GM12878 (cell line): ENCODE measurements around the gene DYNC1I2. TPM values are rescaled to one million over a fixed set of nuclear protein-coding genes. Genes with fewer than 3 reads are reported as not detected.
A peak's percentile ranks its signal among the peaks of the same experiment; 100 is the strongest.

Experiments used
- ATAC-seq: fragments of 200-7000 bp; cut with Tn5 transposase; 3 replicates; pipeline ENCODE4 v1.9.1; 2020; ENCODE audit warnings: mild to moderate bottlenecking, moderate library complexity
- BruUV-seq: library from RNA; stranded (reverse); fragments of 400-500 nt; replicated peaks from 2 replicates; lab custom pipeline; 2021; lab: Mats Ljungman, UMichigan
- CTCF ChIA-PET: fragments of 300-600 bp; sonication (Branson Sonifier 250); formaldehyde crosslinking; extraction: SDS; loops from one replicate; lab custom pipeline; 2021; ENCODE audit warnings: inconsistent platforms; lab: Yijun Ruan, JAX
- POLR2A ChIA-PET: fragments of 350-600 bp; formaldehyde crosslinking; extraction: SDS; loops from one replicate; lab custom pipeline; 2021; ENCODE audit warnings: inconsistent platforms; lab: Charles Lee
- RAD21 ChIA-PET: fragments of 300-600 bp; sonication (Branson Sonifier 250); formaldehyde crosslinking; loops from one replicate; lab custom pipeline; 2023; ENCODE audit warnings: antibody characterized with exemption; ENCODE audit not compliant: unreplicated experiment; lab: Charles Lee
- SMC1A ChIA-PET: fragments of 300-600 bp; sonication (Branson Sonifier 250); formaldehyde crosslinking; loops from one replicate; lab custom pipeline; 2023; ENCODE audit not compliant: unreplicated experiment, uncharacterized antibody; lab: Charles Lee
- DNase-seq: peaks from one replicate; pipeline ENCODE4 v3.0.0-alpha.2; 2011; ENCODE audit warnings: low read depth, low spot score
- FAIRE-seq: peaks from 3 replicates; lab custom pipeline; 2011; peaks lifted over from hg19 to GRCh38; lab: Jason Lieb, UNC
- H2AFZ ChIP-seq: 2 replicates; pipeline ENCODE4 v1.6.0; 2011; ENCODE audit warnings: low read depth, low read length, control low read depth; ENCODE audit not compliant: control insufficient read depth
- H3K27ac ChIP-seq: 2 replicates; pipeline ENCODE4 v1.5.1; 2011; ENCODE audit warnings: control low read depth; ENCODE audit not compliant: control insufficient read depth, insufficient read depth
- H3K27me3 ChIP-seq, 2 experiments: replicated peaks in 1 of 2; 2 replicates each; pipeline versions ENCODE4 v1.6.0 to v1.6.1; 2011; ENCODE audit warnings: low read length in 1 of 2; ENCODE audit not compliant: control insufficient read depth in 2 of 2, insufficient read depth in 2 of 2
- H3K36me3 ChIP-seq, 2 experiments: 2 replicates each; pipeline ENCODE4 v1.5.1; 2011; ENCODE audit warnings: low read length in 1 of 2; ENCODE audit not compliant: control insufficient read depth in 2 of 2, insufficient read depth in 2 of 2
- H3K4me1 ChIP-seq: 2 replicates; pipeline ENCODE4 v1.6.1; 2011; ENCODE audit warnings: mild to moderate bottlenecking, low read length, moderate library complexity, mixed read lengths; ENCODE audit not compliant: control insufficient read depth, insufficient read depth
- H3K4me2 ChIP-seq: 2 replicates; pipeline ENCODE4 v1.6.0; 2011; ENCODE audit warnings: control low read depth; ENCODE audit not compliant: control insufficient read depth, insufficient read depth
- H3K4me3 ChIP-seq: fragments of 200-600 bp; sonication (generic); 2 replicates; pipeline ENCODE4 v1.5.1; 2016
- H3K79me2 ChIP-seq: 2 replicates; pipeline ENCODE4 v1.6.0; 2011; ENCODE audit warnings: low read length; ENCODE audit not compliant: control insufficient read depth, insufficient read depth
- H3K9ac ChIP-seq: 2 replicates; pipeline ENCODE4 v1.8.0; 2011; ENCODE audit warnings: low read length, control low read depth, mixed read lengths; ENCODE audit not compliant: control insufficient read depth, insufficient read depth
- H3K9me3 ChIP-seq: replicated peaks from 3 replicates; pipeline ENCODE4 v1.5.1; 2011; ENCODE audit warnings: mild to moderate bottlenecking, low read length; ENCODE audit not compliant: control insufficient read depth, insufficient read depth
- H4K20me1 ChIP-seq: 2 replicates; pipeline ENCODE4 v1.6.0; 2011; ENCODE audit not compliant: control insufficient read depth, insufficient read depth
- BHLHE40 ChIP-seq, 2 experiments: fragments of 450-650 bp in 1 of 2; IDR thresholded peaks; 2 replicates each; pipeline ENCODE4 v1.6.1; 2011 to 2017; ENCODE audit warnings: low read depth in 2 of 2, borderline replicate concordance in 1 of 2, improper control_type of control experiment in 1 of 2, low read length in 1 of 2, mild to moderate bottlenecking in 1 of 2
- CHD4 ChIP-seq: fragments of 200-600 bp; sonication (generic); IDR thresholded peaks from 2 replicates; pipeline ENCODE4 v1.6.1; 2016; ENCODE audit warnings: mild to moderate bottlenecking
- IRF4 ChIP-seq: IDR thresholded peaks from 2 replicates; pipeline ENCODE4 v1.6.1; 2011; ENCODE audit warnings: low read depth, low read length
- LARP7 ChIP-seq: fragments of 450-650 bp; IDR thresholded peaks from 2 replicates; pipeline ENCODE4 v1.6.1; 2017; ENCODE audit warnings: mild to moderate bottlenecking
- MEF2A ChIP-seq: IDR thresholded peaks from 2 replicates; pipeline ENCODE4 v1.6.1; 2011; ENCODE audit warnings: low read depth, mild to moderate bottlenecking, low read length, moderate library complexity; ENCODE audit not compliant: insufficient read depth
- NFYA ChIP-seq: IDR thresholded peaks from 2 replicates; pipeline ENCODE4 v1.6.1; 2011; ENCODE audit warnings: low read depth, mild to moderate bottlenecking, low read length, improper control_type of control experiment, borderline replicate concordance
- NFYB ChIP-seq: IDR thresholded peaks from 2 replicates; pipeline ENCODE4 v1.6.1; 2011; ENCODE audit warnings: low read depth, mild to moderate bottlenecking, low read length, improper control_type of control experiment, moderate library complexity; ENCODE audit not compliant: insufficient read depth
- SMC3 ChIP-seq: IDR thresholded peaks from 2 replicates; pipeline ENCODE4 v1.6.1; 2011; ENCODE audit warnings: low read length, improper control_type of control experiment, borderline replicate concordance
- ZNF24 ChIP-seq: fragments of 450-650 bp; IDR thresholded peaks from 2 replicates; pipeline ENCODE4 v1.6.1; 2017; ENCODE audit warnings: antibody characterized with exemption, mild to moderate bottlenecking
- WGBS: methylation state at CpG from one replicate; pipeline ENCODE4 v1.1.6; 2016; ENCODE audit warnings: low lambda C conversion rate; ENCODE audit not compliant: insufficient replicate concordance, insufficient coverage; ENCODE audit errors: missing lambda C conversion rate; 5-methylcytosine and 5-hydroxymethylcytosine counted together
- in situ Hi-C: fragments of 300-500 bp; cut with MboI; formaldehyde crosslinking; loops from 9 replicates; pipeline ENCODE4 v1.14.3; 2018; ENCODE audit warnings: mixed read lengths
- intact Hi-C: fragments of 100-400 bp; cut with micrococcal nuclease; formaldehyde crosslinking; loops from one replicate; pipeline ENCODE4 v1.14.2; 2022; ENCODE audit not compliant: unreplicated experiment
- polyA plus RNA-seq, 11 experiments: library from polyadenylated mRNA; depleted of rRNA in 4 of 11; unstranded in 6 of 11; stranded (reverse) in 5 of 11; fragments of >200 nt; fragmentation: Nextera tagmentation in 4 of 11; fragmentation: Illumina TruSeq in 1 of 11; extraction: Ambion mirVana in 4 of 11; extraction: Trizol in 1 of 11; gene quantifications; 1 replicate in 1 of 11; 2 replicates in 10 of 11; pipeline versions ENCODE4 v1.2.1 to v1.2.3, GENCODE V29; 2011 to 2016; ENCODE audit warnings: inconsistent platforms in 2 of 11, missing spikeins in 2 of 11, low read depth in 1 of 11
- total RNA-seq, 4 experiments: library from RNA; depleted of rRNA in 3 of 4; stranded (reverse); fragments of >200 nt in 3 of 4; fragmentation: Illumina TruSeq in 1 of 4; extraction: Trizol in 1 of 4; gene quantifications; 2 replicates each; pipeline versions ENCODE4 v1.2.1 to v1.2.3, GENCODE V29; 2013 to 2021
- TF ChIP-seq, protein P1 (sequence below): fragments of 450-650 bp; formaldehyde crosslinking; IDR thresholded peaks from 2 replicates; pipeline ENCODE4 v1.4.0; 2022; ENCODE audit warnings: mild to moderate bottlenecking, moderate library complexity
- TF ChIP-seq, protein P2 (sequence below): fragments of 150-350 bp; IDR thresholded peaks from 2 replicates; pipeline ENCODE4 v1.6.1; 2016; ENCODE audit warnings: low read depth, low read length

Gene DYNC1I2
- total and polyA plus RNA-seq, 10 of the 15 experiments (the other 5 are each of a cell fraction or from before 2014, with no cell fraction given) = 39.9 to 113 (median 53.5) TPM

DNA sequence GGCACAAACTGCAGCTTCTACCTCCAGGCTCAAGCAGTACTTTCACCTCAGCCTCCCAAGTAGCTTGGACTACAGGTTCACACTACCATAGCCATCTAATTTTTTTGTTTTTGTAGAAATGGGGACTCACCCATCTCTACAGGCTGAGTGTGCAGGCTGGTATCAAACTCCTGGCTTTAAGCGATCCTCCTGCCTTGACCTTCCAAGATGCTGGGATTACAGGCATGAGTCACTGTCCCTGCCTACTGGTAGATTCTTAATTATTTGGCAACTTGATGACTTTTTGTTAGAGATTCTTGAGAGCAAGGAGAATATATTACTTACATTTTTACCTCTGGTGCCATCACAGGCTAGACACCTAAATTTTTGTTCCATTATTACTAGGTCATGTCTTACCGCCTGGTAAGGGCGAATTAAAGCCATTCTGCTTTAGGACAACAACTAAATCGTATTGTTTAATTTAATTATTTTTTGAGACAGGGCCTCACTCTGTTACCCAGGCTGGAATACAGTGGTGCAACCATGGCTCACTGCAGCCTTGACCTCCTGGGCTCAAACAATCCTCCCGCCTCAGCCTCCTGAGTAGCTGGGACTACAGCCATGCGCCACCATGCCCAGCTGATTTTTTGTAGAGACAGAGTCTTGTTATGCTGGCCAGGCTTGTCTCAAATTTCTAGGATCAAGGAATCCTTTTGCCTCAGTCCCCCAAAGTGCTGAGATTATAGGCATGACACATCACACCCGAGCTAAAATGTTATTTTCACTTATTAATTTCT lies 15.7 kb downstream of the DYNC1I2 start (continued):
- TF ChIP-seq, protein P1, sequence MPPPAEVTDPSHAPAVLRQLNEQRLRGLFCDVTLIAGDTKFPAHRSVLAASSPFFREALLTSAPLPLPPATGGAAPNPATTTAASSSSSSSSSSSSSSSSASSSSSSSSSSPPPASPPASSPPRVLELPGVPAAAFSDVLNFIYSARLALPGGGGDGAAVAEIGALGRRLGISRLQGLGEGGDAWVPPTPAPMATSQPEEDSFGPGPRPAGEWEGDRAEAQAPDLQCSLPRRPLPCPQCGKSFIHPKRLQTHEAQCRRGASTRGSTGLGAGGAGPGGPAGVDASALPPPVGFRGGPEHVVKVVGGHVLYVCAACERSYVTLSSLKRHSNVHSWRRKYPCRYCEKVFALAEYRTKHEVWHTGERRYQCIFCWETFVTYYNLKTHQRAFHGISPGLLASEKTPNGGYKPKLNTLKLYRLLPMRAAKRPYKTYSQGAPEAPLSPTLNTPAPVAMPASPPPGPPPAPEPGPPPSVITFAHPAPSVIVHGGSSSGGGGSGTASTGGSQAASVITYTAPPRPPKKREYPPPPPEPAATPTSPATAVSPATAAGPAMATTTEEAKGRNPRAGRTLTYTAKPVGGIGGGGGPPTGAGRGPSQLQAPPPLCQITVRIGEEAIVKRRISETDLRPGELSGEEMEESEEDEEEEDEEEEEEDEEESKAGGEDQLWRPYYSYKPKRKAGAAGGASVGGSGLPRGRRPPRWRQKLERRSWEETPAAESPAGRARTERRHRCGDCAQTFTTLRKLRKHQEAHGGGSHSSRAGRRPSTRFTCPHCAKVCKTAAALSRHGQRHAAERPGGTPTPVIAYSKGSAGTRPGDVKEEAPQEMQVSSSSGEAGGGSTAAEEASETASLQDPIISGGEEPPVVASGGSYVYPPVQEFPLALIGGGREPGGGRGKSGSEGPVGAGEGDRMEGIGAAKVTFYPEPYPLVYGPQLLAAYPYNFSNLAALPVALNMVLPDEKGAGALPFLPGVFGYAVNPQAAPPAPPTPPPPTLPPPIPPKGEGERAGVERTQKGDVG (CRISPR knock-in tag) = no peak
- TF ChIP-seq ZNF24 (no peak), LARP7 (no peak), MEF2A (no peak)

DNA sequence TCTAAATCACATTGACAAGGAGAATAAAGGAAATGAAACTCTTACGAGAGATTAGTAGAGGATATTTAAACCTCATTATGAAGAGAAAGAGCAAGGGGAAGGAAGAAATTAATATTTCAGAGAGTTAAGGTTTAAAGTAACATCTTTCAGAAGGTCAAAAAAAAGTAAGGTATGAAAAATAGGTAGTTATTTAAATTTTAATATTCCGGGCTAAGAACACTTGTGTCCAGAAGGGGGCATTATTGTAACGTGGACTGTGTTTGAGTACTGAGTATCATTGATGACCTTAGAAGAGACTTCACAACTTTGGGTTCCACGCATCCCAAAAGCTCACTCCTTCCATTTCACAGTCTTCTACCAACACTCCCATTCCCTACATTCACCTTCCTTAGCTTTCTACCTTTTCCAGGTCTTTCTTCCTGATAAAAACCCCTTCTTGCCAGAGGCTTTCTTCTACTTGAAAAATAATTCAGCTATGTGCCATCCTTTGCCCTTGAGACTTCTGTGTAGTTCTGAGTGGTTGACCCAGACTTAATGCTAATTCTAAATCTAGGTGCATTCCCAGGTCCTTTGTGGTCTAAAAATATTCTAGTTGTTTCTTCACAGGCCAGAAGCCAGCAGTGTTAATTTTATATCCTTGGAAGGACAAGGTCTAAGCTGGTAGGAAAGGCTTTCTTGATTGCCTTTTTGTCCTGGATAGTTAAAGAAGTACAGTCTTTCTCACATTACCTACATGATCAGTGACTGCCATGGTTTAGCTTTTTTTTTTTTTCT lies 16.5 kb downstream of the DYNC1I2 start:
- ChIA-PET RAD21 (interaction anchor here (0.6 to 4.0 kb wide), 20 partner anchors 8 to 760 kb away, joined by 3 to 19 read pairs (median 4); partner anchors contain the start of genes CYBRD1 and DLX2), POLR2A (interaction anchor here (0.7 to 1.4 kb wide), 3 partner anchors 399 to 786 kb away, joined by 3 to 5 read pairs (median 4); partner anchors contain the start of gene DLX2), SMC1A (interaction anchor here (0.7 to 10.1 kb wide), 21 partner anchors 11 to 762 kb away, joined by 3 to 111 read pairs (median 4); partner anchors contain the start of genes DLX2 and DYNC1I2), CTCF (interaction anchor here (0.6 to 12.8 kb wide), 39 partner anchors 10 to 1328 kb away, joined by 3 to 212 read pairs (median 5); partner anchors contain the start of genes DLX2, DYNC1I2, GORASP2 and SLC25A12)
- in situ Hi-C loops = loop anchor here (5.0 kb wide), 1 partner anchor 404 kb away; no protein-coding TSS in a partner anchor
- H3K27me3 ChIP-seq = no peaks in the 10 kb centered on the region
- H2AFZ ChIP-seq = no peak overlapping the region
- H3K27ac ChIP-seq = no peak overlapping the region
- no peaks in the 10 kb centered on the region; the same call in 1 of the 2 replicates for H3K79me2 ChIP-seq
- no peaks in the 10 kb centered on the region for H4K20me1 ChIP-seq
- no peak overlapping the region for H3K4me3 ChIP-seq
- BruUV-seq = no TSS peak
- no peaks in the 10 kb centered on the region for H3K9me3 ChIP-seq
- DNase-seq (no peak), ATAC-seq (peak; percentile 82), FAIRE-seq (peak; percentile 87)
- H3K4me1 ChIP-seq = no peaks in the 10 kb centered on the region
- H3K36me3 ChIP-seq = peaks cover 2 to 4% of the 10 kb centered on the region in 2 experiments; a peak in 2 of 4 replicates
- H3K9ac ChIP-seq = no peak overlapping the region
- no peak overlapping the region for H3K4me2 ChIP-seq
- WGBS = 34% methylated on average over 4 of the region's 4 CpGs
- intact Hi-C loops = loop anchor here (5.0 kb wide), 2 partner anchors 106 to 759 kb away; no protein-coding TSS in a partner anchor
- TF ChIP-seq IRF4 (no peak), BHLHE40 (IDR thresholded peaks at IDR 0.05; ENCODE audit: borderline replicate concordance in 1 of 2, low read depth in 2 of 2, low read length in 1 of 2) (no peak), NFYA (no peak), NFYB (no peak), SMC3 (peak; percentile 30; the same call in 1 of the 2 replicates), CHD4 (no peak)
- TF ChIP-seq, protein P2, sequence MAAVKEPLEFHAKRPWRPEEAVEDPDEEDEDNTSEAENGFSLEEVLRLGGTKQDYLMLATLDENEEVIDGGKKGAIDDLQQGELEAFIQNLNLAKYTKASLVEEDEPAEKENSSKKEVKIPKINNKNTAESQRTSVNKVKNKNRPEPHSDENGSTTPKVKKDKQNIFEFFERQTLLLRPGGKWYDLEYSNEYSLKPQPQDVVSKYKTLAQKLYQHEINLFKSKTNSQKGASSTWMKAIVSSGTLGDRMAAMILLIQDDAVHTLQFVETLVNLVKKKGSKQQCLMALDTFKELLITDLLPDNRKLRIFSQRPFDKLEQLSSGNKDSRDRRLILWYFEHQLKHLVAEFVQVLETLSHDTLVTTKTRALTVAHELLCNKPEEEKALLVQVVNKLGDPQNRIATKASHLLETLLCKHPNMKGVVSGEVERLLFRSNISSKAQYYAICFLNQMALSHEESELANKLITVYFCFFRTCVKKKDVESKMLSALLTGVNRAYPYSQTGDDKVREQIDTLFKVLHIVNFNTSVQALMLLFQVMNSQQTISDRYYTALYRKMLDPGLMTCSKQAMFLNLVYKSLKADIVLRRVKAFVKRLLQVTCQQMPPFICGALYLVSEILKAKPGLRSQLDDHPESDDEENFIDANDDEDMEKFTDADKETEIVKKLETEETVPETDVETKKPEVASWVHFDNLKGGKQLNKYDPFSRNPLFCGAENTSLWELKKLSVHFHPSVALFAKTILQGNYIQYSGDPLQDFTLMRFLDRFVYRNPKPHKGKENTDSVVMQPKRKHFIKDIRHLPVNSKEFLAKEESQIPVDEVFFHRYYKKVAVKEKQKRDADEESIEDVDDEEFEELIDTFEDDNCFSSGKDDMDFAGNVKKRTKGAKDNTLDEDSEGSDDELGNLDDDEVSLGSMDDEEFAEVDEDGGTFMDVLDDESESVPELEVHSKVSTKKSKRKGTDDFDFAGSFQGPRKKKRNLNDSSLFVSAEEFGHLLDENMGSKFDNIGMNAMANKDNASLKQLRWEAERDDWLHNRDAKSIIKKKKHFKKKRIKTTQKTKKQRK = no peak
